Pulmonary artery endothelial cell (primary cell): ENCODE measurements around the gene AZIN2. TPM values are rescaled to one million over a fixed set of nuclear protein-coding genes. Genes with fewer than 3 reads are reported as not detected.
"Not testable (repeated sequence)": the region's sequence is repeated elsewhere in the genome, so short reads cannot be mapped to it uniquely, and the experiment has no call there.

Source experiments
- DNase-seq: peaks from one replicate; pipeline ENCODE4 v3.0.0-alpha.2; 2011; ENCODE audit warnings: low read depth, low spot score
- total RNA-seq: library from RNA; depleted of rRNA; stranded (reverse); fragments of >200 nt; gene quantifications from 2 replicates; pipeline ENCODE4 v1.2.3, GENCODE V29; 2014

Gene AZIN2
- total RNA-seq, 1 donor from 2014 or later, result 0.99 TPM

GRCh38 chr1:33127001-33127823, 46.3 kb downstream of the AZIN2 start:
- peak; percentile 98 for DNase-seq

- DNase-seq, result no peak
Measured at GRCh38 chr1:33128781-33129180, 47.8 kb downstream of the AZIN2 start.

GRCh38 chr1:33130297-33130696, 49.3 kb downstream of the AZIN2 start:
- DNase-seq, result no peak

- DNase-seq, result no peak
Measured at GRCh38 chr1:33131191-33131590, 50.2 kb downstream of the AZIN2 start.

GRCh38 chr1:33132549-33132948, 51.6 kb downstream of the AZIN2 start:
- no peak for DNase-seq

GRCh38 chr1:33133478-33134105, 52.6 kb downstream of the AZIN2 start:
- no peak for DNase-seq

GRCh38 chr1:33136041-33136440, 55.1 kb downstream of the AZIN2 start:
- not testable (repeated sequence) for DNase-seq

- no peak for DNase-seq
Measured at GRCh38 chr1:33137800-33138199, 56.8 kb downstream of the AZIN2 start.

- no peak for DNase-seq
Measured at GRCh38 chr1:33140153-33141149, 59.5 kb downstream of the AZIN2 start.

- DNase-seq, result no peak
Measured at GRCh38 chr1:33141216-33141615, 60.3 kb downstream of the AZIN2 start.

- DNase-seq, result no peak
Measured at GRCh38 chr1:33141781-33142180, 60.8 kb downstream of the AZIN2 start.

- DNase-seq, result no peak
Measured at GRCh38 chr1:33142483-33143064, 61.6 kb downstream of the AZIN2 start.

- DNase-seq, result no peak
Measured at GRCh38 chr1:33143176-33143575, 62.2 kb downstream of the AZIN2 start.

- no peak for DNase-seq
Measured at GRCh38 chr1:33143698-33144097, 62.7 kb downstream of the AZIN2 start.

- DNase-seq, result no peak
Measured at GRCh38 chr1:33146003-33146402, 65.0 kb downstream of the AZIN2 start.

GRCh38 chr1:33147275-33147996, 66.5 kb downstream of the AZIN2 start:
- DNase-seq, result no peak

GRCh38 chr1:33147997-33148314, 67.0 kb downstream of the AZIN2 start:
- DNase-seq, result no peak

- DNase-seq, result no peak
Measured at GRCh38 chr1:33148615-33149014, 67.7 kb downstream of the AZIN2 start.

- DNase-seq, result no peak
Measured at GRCh38 chr1:33149453-33150190, 68.7 kb downstream of the AZIN2 start.

GRCh38 chr1:33150522-33150921, 69.6 kb downstream of the AZIN2 start:
- DNase-seq, result no peak
